ENCODE data around the gene SUSD1.

- TF ChIP-seq CTCF (IDR thresholded peaks at IDR 0.05) (no peak), POLR2AphosphoS5 (IDR thresholded peaks at IDR 0.05) (no peak)
Measured at GRCh38 chr9:112170235-112170634, 4.9 kb downstream of the SUSD1 start.
